H9 (cell line): Measurements from ENCODE around the gene GTF2A2. TPM values are rescaled to one million over a fixed set of nuclear protein-coding genes. Genes with fewer than 3 reads are reported as not detected.

Experiments used
- DNase-seq: peaks from one replicate; pipeline ENCODE4 v3.0.0-alpha.2; 2017
- H2AFZ ChIP-seq: one replicate; pipeline ENCODE4 v1.6.1; 2013; ENCODE audit warnings: mild to moderate bottlenecking, low read length, control low read depth, moderate library complexity
- H2AK5ac ChIP-seq: 2 replicates; pipeline ENCODE4 v1.6.1; 2013; ENCODE audit warnings: low read length, control low read depth, mixed read lengths; ENCODE audit not compliant: insufficient read length
- H2BK120ac ChIP-seq: one replicate; pipeline ENCODE4 v1.6.1; 2013; ENCODE audit warnings: low read depth, mild to moderate bottlenecking, low read length, control low read depth, inconsistent platforms; ENCODE audit not compliant: poor library complexity, severe bottlenecking
- H2BK12ac ChIP-seq: 2 replicates; pipeline ENCODE4 v1.6.1; 2013; ENCODE audit warnings: low read length, control low read depth, mixed read lengths, low read depth; ENCODE audit not compliant: insufficient read length
- H2BK15ac ChIP-seq: 2 replicates; pipeline ENCODE4 v1.6.1; 2013; ENCODE audit warnings: low read depth, low read length, control low read depth
- H2BK20ac ChIP-seq: one replicate; pipeline ENCODE4 v1.6.1; 2013; ENCODE audit warnings: low read depth, mild to moderate bottlenecking, low read length, control low read depth, inconsistent platforms; ENCODE audit not compliant: poor library complexity, severe bottlenecking
- H2BK5ac ChIP-seq: 2 replicates; pipeline ENCODE4 v1.6.1; 2013; ENCODE audit warnings: low read length, control low read depth, mixed read lengths; ENCODE audit not compliant: insufficient read length
- H3K14ac ChIP-seq: 2 replicates; pipeline ENCODE4 v1.6.1; 2013; ENCODE audit warnings: low read length, control low read depth; ENCODE audit not compliant: insufficient read depth
- H3K18ac ChIP-seq: 2 replicates; pipeline ENCODE4 v1.6.1; 2013; ENCODE audit warnings: low read depth, mild to moderate bottlenecking, mixed read lengths, low read length, control low read depth; ENCODE audit not compliant: insufficient read length
- H3K23ac ChIP-seq: 2 replicates; pipeline ENCODE4 v1.6.1; 2013; ENCODE audit warnings: low read length, control low read depth, mixed read lengths, low read depth; ENCODE audit not compliant: insufficient read length
- H3K23me2 ChIP-seq: 2 replicates; pipeline ENCODE4 v1.6.1; 2013; ENCODE audit warnings: low read depth, mild to moderate bottlenecking, mixed read lengths, low read length, control low read depth; ENCODE audit not compliant: insufficient read length, poor library complexity, severe bottlenecking
- H3K27ac ChIP-seq: 2 replicates; pipeline ENCODE4 v1.5.1; 2013; ENCODE audit warnings: low read length, control low read depth, mixed read lengths, low read depth; ENCODE audit not compliant: insufficient read length
- H3K27me3 ChIP-seq: 2 replicates; pipeline ENCODE4 v1.6.1; 2013; ENCODE audit warnings: low read length, control low read depth, inconsistent platforms; ENCODE audit not compliant: insufficient read depth
- H3K4ac ChIP-seq: 2 replicates; pipeline ENCODE4 v1.6.1; 2013; ENCODE audit warnings: low read depth, mild to moderate bottlenecking, control low read depth, inconsistent platforms, low read length, moderate library complexity
- H3K4me1 ChIP-seq: 2 replicates; pipeline ENCODE4 v1.6.1; 2013; ENCODE audit warnings: low read length, control low read depth, inconsistent platforms; ENCODE audit not compliant: insufficient read depth
- H3K4me2 ChIP-seq: 2 replicates; pipeline ENCODE4 v1.6.1; 2013; ENCODE audit warnings: low read length, control low read depth, mixed read lengths; ENCODE audit not compliant: insufficient read length, insufficient read depth
- H3K56ac ChIP-seq: 2 replicates; pipeline ENCODE4 v1.6.1; 2013; ENCODE audit warnings: low read depth, mild to moderate bottlenecking, mixed read lengths, low read length, control low read depth; ENCODE audit not compliant: insufficient read length
- H3K79me1 ChIP-seq: 2 replicates; pipeline ENCODE4 v1.6.1; 2013; ENCODE audit warnings: low read depth, mild to moderate bottlenecking, moderate library complexity, low read length, control low read depth, inconsistent platforms; ENCODE audit not compliant: insufficient read depth, poor library complexity, severe bottlenecking
- H3K79me2 ChIP-seq: 2 replicates; pipeline ENCODE4 v1.6.1; 2013; ENCODE audit warnings: low read length, control low read depth, inconsistent platforms; ENCODE audit not compliant: insufficient read depth
- H3K9ac ChIP-seq: 2 replicates; pipeline ENCODE4 v1.6.1; 2013; ENCODE audit warnings: low read length, control low read depth, mixed read lengths; ENCODE audit not compliant: insufficient read length; ENCODE audit errors: extremely low read depth
- H3K9me3 ChIP-seq: one replicate; pipeline ENCODE4 v1.6.1; 2013; ENCODE audit warnings: low read depth, low read length, inconsistent platforms; ENCODE audit not compliant: control insufficient read depth
- H3T11ph ChIP-seq: one replicate; pipeline ENCODE4 v1.6.1; 2013; ENCODE audit warnings: mild to moderate bottlenecking, low read length, control low read depth, inconsistent platforms
- H4K20me1 ChIP-seq: one replicate; pipeline ENCODE4 v1.6.1; 2013; ENCODE audit not compliant: control insufficient read depth, insufficient read length, insufficient read depth
- H4K5ac ChIP-seq: 2 replicates; pipeline ENCODE4 v1.6.1; 2013; ENCODE audit warnings: low read depth, mild to moderate bottlenecking, mixed read lengths, low read length, control low read depth; ENCODE audit not compliant: insufficient read length
- H4K8ac ChIP-seq: replicated peaks from 2 replicates; pipeline ENCODE4 v1.6.1; 2013; ENCODE audit warnings: low read length, control low read depth, mixed read lengths, low read depth; ENCODE audit not compliant: insufficient read length
- H4K91ac ChIP-seq: 2 replicates; pipeline ENCODE4 v1.6.1; 2013; ENCODE audit warnings: low read depth, mild to moderate bottlenecking, moderate library complexity, mixed read lengths, low read length, control low read depth; ENCODE audit not compliant: insufficient read length
- H3K27ac Mint-ChIP-seq, 3 experiments: 2 replicates in 2 of 3; 3 replicates in 1 of 3; pipeline ENCODE4 v1.8.0; 2020 to 2021; ENCODE audit warnings: mixed read lengths in 3 of 3, mild to moderate bottlenecking in 1 of 3, moderate library complexity in 1 of 3
- H3K27me3 Mint-ChIP-seq: 2 replicates; pipeline ENCODE4 v1.8.0; 2021; ENCODE audit warnings: low read depth, mild to moderate bottlenecking, moderate library complexity, mixed read lengths
- H3K36me3 Mint-ChIP-seq, 3 experiments: 2 replicates in 2 of 3; 3 replicates in 1 of 3; pipeline ENCODE4 v1.8.0; 2020 to 2021; ENCODE audit warnings: low read depth in 3 of 3, mixed read lengths in 3 of 3; ENCODE audit not compliant: insufficient read depth in 1 of 3
- H3K4me1 Mint-ChIP-seq, 2 experiments: 2 replicates each; pipeline ENCODE4 v1.8.0; 2020; ENCODE audit warnings: mixed read lengths in 2 of 2
- H3K4me3 Mint-ChIP-seq, 2 experiments: 2 replicates in 1 of 2; 3 replicates in 1 of 2; pipeline ENCODE4 v1.8.0; 2020 to 2021; ENCODE audit warnings: mild to moderate bottlenecking in 2 of 2, mixed read lengths in 2 of 2, moderate library complexity in 1 of 2
- H3K9me3 Mint-ChIP-seq, 2 experiments: 2 replicates in 1 of 2; 3 replicates in 1 of 2; pipeline ENCODE4 v1.8.0; 2020; ENCODE audit warnings: mild to moderate bottlenecking in 2 of 2, mixed read lengths in 2 of 2, moderate library complexity in 1 of 2
- whole genome bisulfite sequencing: extraction: QIAGEN DNeasy Blood & Tissue Kit; methylation state at CpG from one replicate; pipeline ENCODE4 v1.1.7; 2013; ENCODE audit warnings: missing lambda C conversion rate, low lambda C conversion rate, mixed read lengths; ENCODE audit not compliant: insufficient read length; ENCODE audit errors: extremely low coverage; 5-methylcytosine and 5-hydroxymethylcytosine counted together
- total RNA-seq: library from RNA; stranded (reverse); gene quantifications from 2 replicates; pipeline ENCODE4 v1.2.1, GENCODE V29; 2021
- TF ChIP-seq, protein P1 (sequence below): fragments of 200-600 bp; sonication (generic); conservative IDR thresholded peaks from 3 replicates; pipeline ENCODE4 v1.8.0; 2021; ENCODE audit warnings: antibody characterized with exemption, mild to moderate bottlenecking

The GTF2A2 gene
- total RNA-seq, 1 experiment from 2014 or later = 144 TPM

GRCh38 chr15:59691194-59691805, 34.0 kb upstream of the GTF2A2 start:
- H3K4me2 ChIP-seq = no peak overlapping the region
- peaks cover under 1 to 8% (median 5%) of the 10 kb centered on the region in 3 experiments; a peak in 4 of 7 replicates for H3K36me3 Mint-ChIP-seq
- no peak overlapping the region for H3K4ac ChIP-seq
- H3K79me1 ChIP-seq = no peaks in the 10 kb centered on the region
- no peak overlapping the region for H2BK5ac ChIP-seq
- H2BK12ac ChIP-seq = no peak overlapping the region
- H2BK20ac ChIP-seq = no peak overlapping the region
- H3K4me1 ChIP-seq = peaks cover 5% of the 10 kb centered on the region; the same call in 1 of the 2 replicates
- peaks cover 14% of the 10 kb centered on the region; the same call in 1 of the 2 replicates for H3K79me2 ChIP-seq
- no peak overlapping the region for H3K23ac ChIP-seq
- H3K14ac ChIP-seq = no peak overlapping the region
- TF ChIP-seq, protein P1, sequence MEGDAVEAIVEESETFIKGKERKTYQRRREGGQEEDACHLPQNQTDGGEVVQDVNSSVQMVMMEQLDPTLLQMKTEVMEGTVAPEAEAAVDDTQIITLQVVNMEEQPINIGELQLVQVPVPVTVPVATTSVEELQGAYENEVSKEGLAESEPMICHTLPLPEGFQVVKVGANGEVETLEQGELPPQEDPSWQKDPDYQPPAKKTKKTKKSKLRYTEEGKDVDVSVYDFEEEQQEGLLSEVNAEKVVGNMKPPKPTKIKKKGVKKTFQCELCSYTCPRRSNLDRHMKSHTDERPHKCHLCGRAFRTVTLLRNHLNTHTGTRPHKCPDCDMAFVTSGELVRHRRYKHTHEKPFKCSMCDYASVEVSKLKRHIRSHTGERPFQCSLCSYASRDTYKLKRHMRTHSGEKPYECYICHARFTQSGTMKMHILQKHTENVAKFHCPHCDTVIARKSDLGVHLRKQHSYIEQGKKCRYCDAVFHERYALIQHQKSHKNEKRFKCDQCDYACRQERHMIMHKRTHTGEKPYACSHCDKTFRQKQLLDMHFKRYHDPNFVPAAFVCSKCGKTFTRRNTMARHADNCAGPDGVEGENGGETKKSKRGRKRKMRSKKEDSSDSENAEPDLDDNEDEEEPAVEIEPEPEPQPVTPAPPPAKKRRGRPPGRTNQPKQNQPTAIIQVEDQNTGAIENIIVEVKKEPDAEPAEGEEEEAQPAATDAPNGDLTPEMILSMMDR = peak; percentile 59
- H4K20me1 ChIP-seq = no peaks in the 10 kb centered on the region
- H2AK5ac ChIP-seq = no peak overlapping the region
- no peak overlapping the region for H3K27ac ChIP-seq
- no peak overlapping the region for H4K8ac ChIP-seq
- no peak overlapping the region; a peak in 1 of 5 replicates for H3K4me3 Mint-ChIP-seq
- WGBS = no CpG with 5 or more reads among the region's 1 CpG
- no peaks in the 10 kb centered on the region for H3K23me2 ChIP-seq
- H3K27ac Mint-ChIP-seq = no peak overlapping the region
- no peak overlapping the region for H3K9ac ChIP-seq
- H2AFZ ChIP-seq = no peak overlapping the region
- peaks cover 11 to 18% of the 10 kb centered on the region in 2 experiments for H3K4me1 Mint-ChIP-seq
- H2BK15ac ChIP-seq = no peak overlapping the region
- H4K91ac ChIP-seq = no peak overlapping the region
- H3K9me3 ChIP-seq = no peaks in the 10 kb centered on the region
- H2BK120ac ChIP-seq = no peak overlapping the region
- H3K18ac ChIP-seq = no peak overlapping the region
- DNase-seq = no peak
- H3K9me3 Mint-ChIP-seq = no peaks in the 10 kb centered on the region
- H4K5ac ChIP-seq = no peak overlapping the region
- peaks cover 17% of the 10 kb centered on the region for H3K27me3 Mint-ChIP-seq
- no peak overlapping the region for H3K56ac ChIP-seq
- no peak overlapping the region for H3T11ph ChIP-seq
- no peaks in the 10 kb centered on the region for H3K27me3 ChIP-seq
